ENCODE data around the gene ZNF318. TPM values are rescaled to one million over a fixed set of nuclear protein-coding genes. Genes with fewer than 3 reads are reported as not detected.

The ZNF318 gene
- total and polyA plus RNA-seq, 2 donors (not counting 3 experiments of a cell fraction or from before 2014, with no cell fraction given) = 7.1 to 13.6 TPM

DNA sequence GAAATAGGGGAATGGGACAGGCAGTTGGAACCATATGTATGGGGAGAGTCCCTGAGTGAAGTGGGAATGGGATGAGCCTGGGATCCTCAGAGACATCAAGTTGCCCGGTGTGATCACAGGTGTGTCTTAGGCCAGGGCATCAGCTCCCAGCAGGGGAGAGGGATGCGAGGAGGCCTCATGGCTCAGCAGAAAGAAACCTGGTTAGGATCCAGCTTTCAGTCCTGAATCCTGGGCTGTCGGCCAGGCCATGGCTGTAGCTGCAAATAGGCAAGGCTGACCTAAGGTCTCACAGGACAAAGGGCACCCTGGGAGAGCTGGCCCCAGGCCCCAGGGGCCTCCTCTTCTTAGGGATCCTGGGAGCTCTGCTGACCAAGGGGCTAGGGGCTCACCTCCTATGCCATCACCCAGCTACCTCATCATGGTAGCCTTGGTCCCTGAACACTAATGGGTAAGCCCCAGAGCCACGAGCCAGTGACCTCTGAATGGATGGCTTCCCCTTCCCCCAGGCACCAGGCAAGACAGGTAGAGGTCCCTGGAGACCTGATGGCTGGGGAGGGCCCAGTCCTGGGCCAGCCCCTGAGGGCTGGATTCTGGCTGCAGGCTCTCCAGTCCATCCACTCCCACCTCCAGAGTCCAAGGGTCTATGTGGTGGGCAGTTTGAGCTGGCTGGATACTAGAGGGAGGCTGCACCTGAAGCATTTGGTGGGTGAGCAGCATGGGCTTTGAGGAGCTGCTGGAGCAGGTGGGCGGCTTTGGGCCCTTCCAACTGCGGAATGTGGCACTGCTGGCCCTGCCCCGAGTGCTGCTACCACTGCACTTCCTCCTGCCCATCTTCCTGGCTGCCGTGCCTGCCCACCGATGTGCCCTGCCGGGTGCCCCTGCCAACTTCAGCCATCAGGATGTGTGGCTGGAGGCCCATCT is 71.5 kb downstream of the ZNF318 start, which contains the start of gene SLC22A7:
SLC22A7 (plus strand) TSS at position 617 of the 921 bp plus-strand sequence; CDS start at position 716, 99 bp downstream.
- dilution Hi-C loops (cut with MboI; ENCODE audit: extremely low pct_ligation_motif_present, low sequenced_read_pairs) (no loop called here), intact Hi-C loops (cut with micrococcal nuclease) (no loop called here)
- FAIRE-seq (no peak), DNase-seq (ENCODE audit: low read depth, low spot score) (no peak)
- Histone ChIP-seq H3K9ac (replicated peaks; ENCODE audit: extremely low read depth, insufficient read depth, low read length) (no peak within 1 kb of the TSS), H3K4me2 (ENCODE audit: insufficient read depth, low read length) (no peak within 1 kb of the TSS), H3K79me2 (ENCODE audit: control insufficient read depth, insufficient read depth, low read length) (no peaks in the 10 kb centered on the region), H3K4me1 (ENCODE audit: control insufficient read depth, extremely low read depth, insufficient read depth, low read length) (no peaks in the 10 kb centered on the region), H3K27ac (ENCODE audit: insufficient read depth, low read depth, low read length) (no peak within 1 kb of the TSS), H4K20me1 (replicated peaks; ENCODE audit: control insufficient read depth, extremely low read depth, insufficient read depth, low read length) (no peaks in the 10 kb centered on the region), H2AFZ (ENCODE audit: low read depth, low read length) (no peak within 1 kb of the TSS), H3K27me3 (ENCODE audit: control insufficient read depth in 2 of 2, insufficient read depth in 2 of 2, low read length in 2 of 2) (peaks cover 0 to 16% of the 10 kb centered on the region in 2 experiments), H3K9me3 (replicated peaks; ENCODE audit: control insufficient read depth, insufficient read depth, low read length) (no peaks in the 10 kb centered on the region), H3K9me1 (replicated peaks; ENCODE audit: control insufficient read depth, extremely low read depth, insufficient read depth, low read length) (no peaks in the 10 kb centered on the region), H3K4me3 (replicated peaks in 1 of 3; ENCODE audit: insufficient read depth in 1 of 3, low read depth in 1 of 3, low read length in 3 of 3) (no peak within 1 kb of the TSS), H3K36me3 (ENCODE audit: control insufficient read depth in 2 of 2, extremely low read depth in 1 of 2, insufficient read depth in 2 of 2, low read length in 2 of 2) (no peaks in the 10 kb centered on the region)
- POLR2A ChIA-PET = no interaction called here
- no TSS peak for BruUV-seq (replicated peaks)
- CTCF ChIA-PET = interaction anchor here (0.8 to 1.7 kb wide), 7 partner anchors 8 to 80 kb away, joined by 3 to 6 read pairs (median 4); partner anchors contain the start of gene DNPH1
- TF ChIP-seq MYC (IDR thresholded peaks at IDR 0.05; ENCODE audit: low read depth, low read length) (no peak), POLR2AphosphoS5 (IDR thresholded peaks at IDR 0.05; ENCODE audit: insufficient read depth, low read depth, low read length) (no peak)

DNA sequence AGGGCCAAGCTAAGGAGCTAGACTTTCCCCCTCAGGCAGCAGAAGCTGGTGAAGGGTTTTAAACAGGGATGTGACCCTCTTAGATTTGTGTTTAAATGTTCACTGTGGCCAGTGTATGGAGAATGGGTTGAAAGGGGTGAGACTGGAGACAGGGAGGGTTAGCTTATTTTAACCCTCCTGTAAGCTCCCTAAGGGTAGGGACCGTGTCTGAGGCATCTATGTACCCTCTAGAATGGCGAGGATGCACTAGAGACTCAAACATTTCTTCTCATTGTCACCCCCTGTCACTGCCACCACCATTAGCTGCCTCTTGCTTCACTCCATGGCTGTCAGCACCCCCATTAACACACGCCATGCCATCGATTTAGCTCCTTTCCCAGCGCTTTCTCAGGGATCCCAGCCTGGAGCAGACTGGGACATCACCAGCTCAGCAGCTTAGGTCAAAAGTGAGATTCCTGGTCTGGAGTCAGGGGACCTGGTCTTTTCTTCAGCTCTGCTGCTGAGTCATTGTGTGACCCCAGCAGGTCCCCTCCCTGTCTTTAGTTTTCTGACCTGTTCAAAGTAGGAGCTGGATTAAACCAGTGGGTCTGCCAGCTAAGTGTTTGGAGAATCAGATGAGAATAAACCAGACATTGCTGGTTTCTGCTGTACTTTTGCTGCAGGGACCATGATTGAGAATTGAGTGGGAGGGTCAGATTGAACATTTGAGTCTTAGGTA is 72.5 kb downstream of the ZNF318 start:
- Histone ChIP-seq H3K9me1 (replicated peaks; ENCODE audit: control insufficient read depth, extremely low read depth, insufficient read depth, low read length) (no peaks in the 10 kb centered on the region), H3K27me3 (ENCODE audit: control insufficient read depth in 2 of 2, insufficient read depth in 2 of 2, low read length in 2 of 2) (peaks cover 0 to 17% of the 10 kb centered on the region in 2 experiments), H3K4me2 (ENCODE audit: insufficient read depth, low read length) (no peak overlapping the region), H3K4me3 (replicated peaks in 1 of 3; ENCODE audit: insufficient read depth in 1 of 3, low read depth in 1 of 3, low read length in 3 of 3) (no peak overlapping the region), H2AFZ (ENCODE audit: low read depth, low read length) (no peak overlapping the region), H3K79me2 (ENCODE audit: control insufficient read depth, insufficient read depth, low read length) (no peaks in the 10 kb centered on the region), H3K9ac (replicated peaks; ENCODE audit: extremely low read depth, insufficient read depth, low read length) (no peak overlapping the region), H4K20me1 (replicated peaks; ENCODE audit: control insufficient read depth, extremely low read depth, insufficient read depth, low read length) (no peaks in the 10 kb centered on the region), H3K4me1 (ENCODE audit: control insufficient read depth, extremely low read depth, insufficient read depth, low read length) (no peaks in the 10 kb centered on the region), H3K27ac (ENCODE audit: insufficient read depth, low read depth, low read length) (no peak overlapping the region), H3K36me3 (ENCODE audit: control insufficient read depth in 2 of 2, extremely low read depth in 1 of 2, insufficient read depth in 2 of 2, low read length in 2 of 2) (no peaks in the 10 kb centered on the region), H3K9me3 (replicated peaks; ENCODE audit: control insufficient read depth, insufficient read depth, low read length) (no peaks in the 10 kb centered on the region)
- POLR2A ChIA-PET = no interaction called here
- DNase-seq (ENCODE audit: low read depth, low spot score) = no peak
- intact Hi-C loops (cut with micrococcal nuclease) (no loop called here), dilution Hi-C loops (cut with MboI; ENCODE audit: extremely low pct_ligation_motif_present, low sequenced_read_pairs) (no loop called here)
- CTCF ChIA-PET = interaction anchor here (0.9 to 1.7 kb wide), 9 partner anchors 9 to 73 kb away, joined by 3 to 6 read pairs (median 4); partner anchors contain the start of genes CRIP3, DNPH1 and ZNF318
- FAIRE-seq = no peak
- TF ChIP-seq POLR2A (IDR thresholded peaks at IDR 0.05; ENCODE audit: low read depth, low read length) (no peak), EZH2 (IDR thresholded peaks at IDR 0.05; ENCODE audit: borderline replicate concordance, low read depth, low read length, severe bottlenecking) (no peak), MYC (IDR thresholded peaks at IDR 0.05; ENCODE audit: low read depth, low read length) (no peak), POLR2AphosphoS5 (IDR thresholded peaks at IDR 0.05; ENCODE audit: insufficient read depth, low read depth, low read length) (no peak), JUN (IDR thresholded peaks at IDR 0.05; ENCODE audit: borderline replicate concordance, insufficient read depth, insufficient read length, low read depth) (no peak), GATA2 (IDR thresholded peaks at IDR 0.05; ENCODE audit: insufficient read depth, insufficient read length, low read depth, low read length) (no peak), FOS (IDR thresholded peaks at IDR 0.05; ENCODE audit: borderline replicate concordance, insufficient read depth, low read length) (no peak)
- TF ChIP-seq, protein P1, sequence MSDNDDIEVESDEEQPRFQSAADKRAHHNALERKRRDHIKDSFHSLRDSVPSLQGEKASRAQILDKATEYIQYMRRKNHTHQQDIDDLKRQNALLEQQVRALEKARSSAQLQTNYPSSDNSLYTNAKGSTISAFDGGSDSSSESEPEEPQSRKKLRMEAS (IDR thresholded peaks at IDR 0.05; ENCODE audit: insufficient read depth, insufficient read length) = no peak
- TF ChIP-seq, protein P2, sequence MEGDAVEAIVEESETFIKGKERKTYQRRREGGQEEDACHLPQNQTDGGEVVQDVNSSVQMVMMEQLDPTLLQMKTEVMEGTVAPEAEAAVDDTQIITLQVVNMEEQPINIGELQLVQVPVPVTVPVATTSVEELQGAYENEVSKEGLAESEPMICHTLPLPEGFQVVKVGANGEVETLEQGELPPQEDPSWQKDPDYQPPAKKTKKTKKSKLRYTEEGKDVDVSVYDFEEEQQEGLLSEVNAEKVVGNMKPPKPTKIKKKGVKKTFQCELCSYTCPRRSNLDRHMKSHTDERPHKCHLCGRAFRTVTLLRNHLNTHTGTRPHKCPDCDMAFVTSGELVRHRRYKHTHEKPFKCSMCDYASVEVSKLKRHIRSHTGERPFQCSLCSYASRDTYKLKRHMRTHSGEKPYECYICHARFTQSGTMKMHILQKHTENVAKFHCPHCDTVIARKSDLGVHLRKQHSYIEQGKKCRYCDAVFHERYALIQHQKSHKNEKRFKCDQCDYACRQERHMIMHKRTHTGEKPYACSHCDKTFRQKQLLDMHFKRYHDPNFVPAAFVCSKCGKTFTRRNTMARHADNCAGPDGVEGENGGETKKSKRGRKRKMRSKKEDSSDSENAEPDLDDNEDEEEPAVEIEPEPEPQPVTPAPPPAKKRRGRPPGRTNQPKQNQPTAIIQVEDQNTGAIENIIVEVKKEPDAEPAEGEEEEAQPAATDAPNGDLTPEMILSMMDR (IDR thresholded peaks at IDR 0.05; ENCODE audit: extremely low read depth in 1 of 2, insufficient read depth in 1 of 2, low read depth in 1 of 2, low read length in 2 of 2) = no peak
- no TSS peak for BruUV-seq (replicated peaks)
